Peyer's patch (tissue), 4 donors: ENCODE results near the gene RAD51B. TPM values are rescaled to one million over a fixed set of nuclear protein-coding genes. Genes with fewer than 3 reads are reported as not detected.
A peak's percentile ranks its signal among the peaks of the same experiment; 100 is the strongest.

Experiments
- DNase-seq, 3 donors: peaks; one replicate each; pipeline ENCODE4 v3.0.0-alpha.2; 2017 to 2019
- H3K27ac ChIP-seq, 4 donors: fragments of 200-600 bp; sonication (generic); one replicate each; pipeline ENCODE4 v1.5.1; 2016 to 2019
- H3K27me3 ChIP-seq, 2 donors: fragments of 200-600 bp; sonication (generic); one replicate each; pipeline ENCODE4 v1.5.1; 2019
- H3K36me3 ChIP-seq, 3 donors: fragments of 200-600 bp; sonication (generic); one replicate each; pipeline ENCODE4 v1.5.1; 2016 to 2019
- H3K4me1 ChIP-seq, 4 donors: fragments of 200-600 bp; sonication (generic); one replicate each; pipeline ENCODE4 v1.5.1; 2016 to 2019
- H3K4me3 ChIP-seq, 4 donors: fragments of 200-600 bp; sonication (generic); 1 replicate in 3 of 4; 2 replicates in 1 of 4; pipeline ENCODE4 v1.5.1; 2016 to 2019; ENCODE audit warnings: mild to moderate bottlenecking in 1 of 4
- H3K9me3 ChIP-seq, 4 donors: fragments of 200-600 bp; sonication (generic); one replicate each; pipeline ENCODE4 v1.5.1; 2016 to 2019; ENCODE audit warnings: mild to moderate bottlenecking in 1 of 4
- CTCF ChIP-seq, 6 experiments: fragments of 450-650 bp in 4 of 6; fragments of 200-600 bp in 2 of 6; sonication (generic) in 1 of 6; IDR thresholded peaks; one replicate each; pipeline ENCODE4 v1.5.1; 2017 to 2019; ENCODE audit warnings: antibody characterized with exemption in 6 of 6, mild to moderate bottlenecking in 3 of 6, moderate library complexity in 1 of 6
- POLR2A ChIP-seq, 2 donors: fragments of 450-650 bp; IDR thresholded peaks; one replicate each; pipeline ENCODE4 v1.5.1; 2017; ENCODE audit warnings: antibody characterized with exemption in 2 of 2, mild to moderate bottlenecking in 2 of 2, moderate library complexity in 2 of 2
- total RNA-seq, 4 donors: library from RNA; depleted of rRNA; stranded (reverse); fragments of >200 nt; gene quantifications; one replicate each; pipeline ENCODE4 v1.1.0, GENCODE V29; 2016

Gene RAD51B
- total RNA-seq, 4 donors from 2014 or later, result 12.6 to 103 (median 33.1) TPM

GRCh38 chr14:68273413-68273812 is 453.8 kb downstream of the RAD51B start:
- TF ChIP-seq CTCF (IDR thresholded peaks at IDR 0.05), result no peak
- H3K27ac ChIP-seq, result peak overlapping the region in 1 of 4 donors; percentile 40
- H3K27me3 ChIP-seq, result no peaks in the 10 kb centered on the region
- H3K36me3 ChIP-seq, result no peaks in the 10 kb centered on the region
- no peak overlapping the region for H3K4me3 ChIP-seq
- peaks cover 0 to 16% (median 2%) of the 10 kb centered on the region in 4 donors for H3K4me1 ChIP-seq
- no peak for DNase-seq
- H3K9me3 ChIP-seq, result no peaks in the 10 kb centered on the region

- Histone ChIP-seq H3K27me3 (no peaks in the 10 kb centered on the region), H3K27ac (peak overlapping the region in 2 of 4 donors; percentile 30 to 62), H3K4me1 (peaks cover 0 to 10% (median 0%) of the 10 kb centered on the region in 4 donors), H3K36me3 (no peaks in the 10 kb centered on the region), H3K4me3 (no peak overlapping the region), H3K9me3 (no peaks in the 10 kb centered on the region)
- TF ChIP-seq CTCF (IDR thresholded peaks at IDR 0.05) (peak in 2 of 6 experiments; percentile 8 to 12), POLR2A (IDR thresholded peaks at IDR 0.05) (no peak)
- DNase-seq, result no peak
These were observed 455.1 kb downstream of the RAD51B start for GRCh38 chr14:68274725-68275124.

GRCh38 chr14:68278576-68279436 is 459.2 kb downstream of the RAD51B start:
- H3K4me3 ChIP-seq, result no peak overlapping the region
- no peaks in the 10 kb centered on the region for H3K36me3 ChIP-seq
- TF ChIP-seq POLR2A (IDR thresholded peaks at IDR 0.05) (no peak), CTCF (IDR thresholded peaks at IDR 0.05) (no peak)
- H3K27me3 ChIP-seq, result no peaks in the 10 kb centered on the region
- peak overlapping the region in 2 of 4 donors; percentile 69 to 85 for H3K27ac ChIP-seq
- peaks cover 0 to 14% (median 10%) of the 10 kb centered on the region in 4 donors for H3K4me1 ChIP-seq
- H3K9me3 ChIP-seq, result no peaks in the 10 kb centered on the region
- no peak for DNase-seq

- TF ChIP-seq CTCF (IDR thresholded peaks at IDR 0.05) (no peak), POLR2A (IDR thresholded peaks at IDR 0.05) (no peak)
- Histone ChIP-seq H3K9me3 (no peaks in the 10 kb centered on the region), H3K4me1 (peaks cover 0 to 19% (median 10%) of the 10 kb centered on the region in 4 donors), H3K27me3 (no peaks in the 10 kb centered on the region), H3K4me3 (no peak overlapping the region), H3K27ac (peak overlapping the region in 2 of 4 donors; percentile 69 to 85), H3K36me3 (no peaks in the 10 kb centered on the region)
- no peak for DNase-seq
These were observed 459.8 kb downstream of the RAD51B start for GRCh38 chr14:68279437-68279720.

GRCh38 chr14:68279777-68280233 is 460.2 kb downstream of the RAD51B start:
- DNase-seq, result peak in 2 of 3 donors; percentile 74 to 76
- H3K27me3 ChIP-seq, result no peaks in the 10 kb centered on the region
- no peak for TF ChIP-seq CTCF (IDR thresholded peaks at IDR 0.05)
- TF ChIP-seq POLR2A (IDR thresholded peaks at IDR 0.05), result no peak
- no peaks in the 10 kb centered on the region for H3K9me3 ChIP-seq
- H3K36me3 ChIP-seq, result no peaks in the 10 kb centered on the region
- H3K27ac ChIP-seq, result peak overlapping the region in 2 of 4 donors; percentile 69 to 85
- no peak overlapping the region for H3K4me3 ChIP-seq
- H3K4me1 ChIP-seq, result peaks cover 0 to 22% (median 10%) of the 10 kb centered on the region in 4 donors
